ENCODE results near the gene CDC42BPA. TPM values are rescaled to one million over a fixed set of nuclear protein-coding genes. Genes with fewer than 3 reads are reported as not detected.

CDC42BPA gene
- polyA plus RNA-seq, 1 donor from 2014 or later: 22.9 TPM

- H3K4me2 ChIP-seq (ENCODE audit: low read length): no peak overlapping the region
- H3K9ac ChIP-seq (ENCODE audit: low read length): no peak overlapping the region
- H3K27ac ChIP-seq (ENCODE audit: low read length): no peak overlapping the region
- peaks cover 4% of the 10 kb centered on the region for H3F3A ChIP-seq (ENCODE audit: insufficient read depth, low read length, poor library complexity, severe bottlenecking)
- no peaks in the 10 kb centered on the region for H3K27me3 ChIP-seq (ENCODE audit: insufficient read depth, low read depth, low read length)
- H2AFZ ChIP-seq (ENCODE audit: low read depth, low read length): no peak overlapping the region
- no peaks in the 10 kb centered on the region for H3K36me3 ChIP-seq (ENCODE audit: insufficient read depth, low read length)
- H3K79me2 ChIP-seq (replicated peaks; ENCODE audit: insufficient read depth, low read length): peaks cover 13% of the 10 kb centered on the region
- H3K9me3 ChIP-seq (ENCODE audit: low read length): no peaks in the 10 kb centered on the region
- no peaks in the 10 kb centered on the region for H4K20me1 ChIP-seq (ENCODE audit: insufficient read depth)
- TF ChIP-seq REST (IDR thresholded peaks at IDR 0.05; ENCODE audit: borderline replicate concordance) (no peak), CTCF (IDR thresholded peaks at IDR 0.05; ENCODE audit: poor library complexity, severe bottlenecking) (no peak), SMC3 (conservative IDR thresholded peaks at IDR 0.05; ENCODE audit: poor library complexity) (no peak), RAD21 (conservative IDR thresholded peaks at IDR 0.05) (no peak), POLR2AphosphoS5 (IDR thresholded peaks at IDR 0.05) (no peak), EP300 (conservative IDR thresholded peaks at IDR 0.05; ENCODE audit: poor library complexity, severe bottlenecking) (no peak), TAF1 (IDR thresholded peaks at IDR 0.05; ENCODE audit: low read depth) (no peak), MXI1 (conservative IDR thresholded peaks at IDR 0.05; ENCODE audit: poor library complexity, severe bottlenecking) (no peak)
- no peak overlapping the region for H3K4me3 ChIP-seq (ENCODE audit: low read length)
- H3K9me2 ChIP-seq (ENCODE audit: insufficient read depth, low read length): no peaks in the 10 kb centered on the region
These were observed 2.7 kb upstream of the CDC42BPA start for GRCh38 chr1:227321035-227321434.

- Histone ChIP-seq H3K9me2 (ENCODE audit: insufficient read depth, low read length) (no peaks in the 10 kb centered on the region), H3K9ac (ENCODE audit: low read length) (no peak overlapping the region), H3K79me2 (replicated peaks; ENCODE audit: insufficient read depth, low read length) (peaks cover 18% of the 10 kb centered on the region), H3K27ac (ENCODE audit: low read length) (no peak overlapping the region), H4K20me1 (ENCODE audit: insufficient read depth) (no peaks in the 10 kb centered on the region), H3F3A (ENCODE audit: insufficient read depth, low read length, poor library complexity, severe bottlenecking) (peaks cover 4% of the 10 kb centered on the region), H3K4me3 (ENCODE audit: low read length) (no peak overlapping the region), H3K4me2 (ENCODE audit: low read length) (no peak overlapping the region), H3K36me3 (ENCODE audit: insufficient read depth, low read length) (no peaks in the 10 kb centered on the region), H2AFZ (ENCODE audit: low read depth, low read length) (no peak overlapping the region), H3K27me3 (ENCODE audit: insufficient read depth, low read depth, low read length) (no peaks in the 10 kb centered on the region), H3K9me3 (ENCODE audit: low read length) (no peaks in the 10 kb centered on the region)
- TF ChIP-seq REST (IDR thresholded peaks at IDR 0.05; ENCODE audit: borderline replicate concordance): no peak
- TF ChIP-seq MXI1 (conservative IDR thresholded peaks at IDR 0.05; ENCODE audit: poor library complexity, severe bottlenecking): no peak
- no peak for TF ChIP-seq RAD21 (conservative IDR thresholded peaks at IDR 0.05)
- TF ChIP-seq CTCF (IDR thresholded peaks at IDR 0.05; ENCODE audit: poor library complexity, severe bottlenecking): no peak
- TF ChIP-seq POLR2AphosphoS5 (IDR thresholded peaks at IDR 0.05): no peak
- TF ChIP-seq EZH2 (IDR thresholded peaks at IDR 0.05; ENCODE audit: borderline replicate concordance, insufficient read depth, low read length, poor library complexity, severe bottlenecking): no peak
- TF ChIP-seq EP300 (conservative IDR thresholded peaks at IDR 0.05; ENCODE audit: poor library complexity, severe bottlenecking): no peak
- TF ChIP-seq TAF1 (IDR thresholded peaks at IDR 0.05; ENCODE audit: low read depth): no peak
- TF ChIP-seq SMC3 (conservative IDR thresholded peaks at IDR 0.05; ENCODE audit: poor library complexity): no peak
These were observed 2.2 kb upstream of the CDC42BPA start for GRCh38 chr1:227320476-227320875.
